ENCODE measurements around the gene IKBIP.
"Not testable (repeated sequence)": the region's sequence is repeated elsewhere in the genome, so short reads cannot be mapped to it uniquely, and the experiment has no call there.

IKBIP gene

GRCh38 chr12:98579835-98580234 lies 64.8 kb downstream of the IKBIP start:
- H3K27me3 ChIP-seq (ENCODE audit: insufficient read depth, low read depth, severe bottlenecking) = no peaks in the 10 kb centered on the region
- no peak overlapping the region for H3K4me3 ChIP-seq (ENCODE audit: low read depth, low read length)
- no peak for DNase-seq
- TF ChIP-seq CTCF (IDR thresholded peaks at IDR 0.05; ENCODE audit: low read depth, low read length) = no peak
- no peak overlapping the region for H3K27ac ChIP-seq
- no peaks in the 10 kb centered on the region for H3K36me3 ChIP-seq
- H3K9me3 ChIP-seq (ENCODE audit: severe bottlenecking) = no peaks in the 10 kb centered on the region

DNA sequence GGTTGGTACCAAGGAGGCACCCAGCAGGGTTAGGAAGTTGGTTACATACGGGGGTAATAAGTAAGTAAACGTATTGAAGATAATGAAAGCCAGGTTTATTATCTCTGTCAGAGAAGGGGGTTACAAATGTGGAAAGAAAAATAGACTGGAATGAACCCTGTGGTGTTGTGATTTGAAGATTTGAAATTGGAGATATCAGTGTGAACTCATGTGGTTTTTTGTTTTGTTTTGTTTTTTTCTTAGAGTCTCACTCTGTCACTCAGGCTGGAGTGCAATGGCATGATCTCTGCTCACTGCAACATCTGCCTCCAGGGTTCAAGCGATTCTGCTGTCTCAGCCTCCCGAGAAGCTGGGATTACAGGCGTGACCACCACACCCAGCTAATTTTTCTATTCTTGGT lies 65.2 kb downstream of the IKBIP start:
- Histone ChIP-seq H3K27ac (no peak overlapping the region), H3K4me3 (ENCODE audit: low read depth, low read length) (no peak overlapping the region), H3K27me3 (ENCODE audit: insufficient read depth, low read depth, severe bottlenecking) (no peaks in the 10 kb centered on the region), H3K9me3 (ENCODE audit: severe bottlenecking) (no peaks in the 10 kb centered on the region), H3K36me3 (no peaks in the 10 kb centered on the region)
- no peak for DNase-seq
- TF ChIP-seq CTCF (IDR thresholded peaks at IDR 0.05; ENCODE audit: low read depth, low read length) = no peak

GRCh38 chr12:98578821-98579220 lies 65.8 kb downstream of the IKBIP start:
- TF ChIP-seq CTCF (IDR thresholded peaks at IDR 0.05; ENCODE audit: low read depth, low read length) = no peak
- no peaks in the 10 kb centered on the region for H3K9me3 ChIP-seq (ENCODE audit: severe bottlenecking)
- H3K4me3 ChIP-seq (ENCODE audit: low read depth, low read length) = no peak overlapping the region
- no peaks in the 10 kb centered on the region for H3K27me3 ChIP-seq (ENCODE audit: insufficient read depth, low read depth, severe bottlenecking)
- no peaks in the 10 kb centered on the region for H3K36me3 ChIP-seq
- no peak overlapping the region for H3K27ac ChIP-seq
- DNase-seq = no peak

- no peak overlapping the region for H3K27ac ChIP-seq
- no peaks in the 10 kb centered on the region for H3K36me3 ChIP-seq
- H3K27me3 ChIP-seq (ENCODE audit: insufficient read depth, low read depth, severe bottlenecking) = no peaks in the 10 kb centered on the region
- H3K9me3 ChIP-seq (ENCODE audit: severe bottlenecking) = no peaks in the 10 kb centered on the region
- DNase-seq = no peak
- no peak overlapping the region for H3K4me3 ChIP-seq (ENCODE audit: low read depth, low read length)
- TF ChIP-seq CTCF (IDR thresholded peaks at IDR 0.05; ENCODE audit: low read depth, low read length) = no peak
Measured at GRCh38 chr12:98578392-98578791, 66.2 kb downstream of the IKBIP start.

- H3K9me3 ChIP-seq (ENCODE audit: severe bottlenecking); H3K4me3 ChIP-seq (ENCODE audit: low read depth, low read length); H3K36me3 ChIP-seq; DNase-seq; H3K27ac ChIP-seq; H3K27me3 ChIP-seq (ENCODE audit: insufficient read depth, low read depth, severe bottlenecking): not testable (repeated sequence)
Measured at GRCh38 chr12:98576795-98577194, 67.8 kb downstream of the IKBIP start.

GRCh38 chr12:98575013-98575412 lies 69.6 kb downstream of the IKBIP start:
- no peak overlapping the region for H3K27ac ChIP-seq
- no peaks in the 10 kb centered on the region for H3K36me3 ChIP-seq
- no peak for DNase-seq

More at GRCh38 chr12:98575013-98575412, 69.6 kb downstream of the IKBIP start:
- no peak for TF ChIP-seq CTCF (IDR thresholded peaks at IDR 0.05; ENCODE audit: low read depth, low read length)
- Histone ChIP-seq H3K27me3 (ENCODE audit: insufficient read depth, low read depth, severe bottlenecking) (no peaks in the 10 kb centered on the region), H3K4me3 (ENCODE audit: low read depth, low read length) (no peak overlapping the region), H3K9me3 (ENCODE audit: severe bottlenecking) (no peaks in the 10 kb centered on the region)
